Adipocyte (in vitro differentiated cells): ENCODE results near the gene RUSC2.
"Not testable (repeated sequence)": the region's sequence is repeated elsewhere in the genome, so short reads cannot be mapped to it uniquely, and the experiment has no call there.

ENCODE experiments used
- DNase-seq: peaks from one replicate; pipeline ENCODE4 v3.0.0-alpha.2; 2015; ENCODE audit warnings: low read depth
- H3K27me3 ChIP-seq: replicated peaks from 2 replicates; pipeline ENCODE4 v1.7.0; 2013; ENCODE audit warnings: mild to moderate bottlenecking, low read length, moderate library complexity; ENCODE audit not compliant: control insufficient read depth, insufficient read depth
- H3K36me3 ChIP-seq: 2 replicates; pipeline ENCODE4 v1.7.0; 2013; ENCODE audit warnings: low read length, mild to moderate bottlenecking, moderate library complexity; ENCODE audit not compliant: control insufficient read depth, insufficient read depth, severe bottlenecking
- H3K4me1 ChIP-seq: 2 replicates; pipeline ENCODE4 v1.7.0; 2013; ENCODE audit warnings: mild to moderate bottlenecking, low read length, moderate library complexity; ENCODE audit not compliant: control insufficient read depth, insufficient read depth
- H3K4me3 ChIP-seq: 2 replicates; pipeline ENCODE4 v1.7.0; 2013; ENCODE audit warnings: mild to moderate bottlenecking, low read length, moderate library complexity
- H3K9ac ChIP-seq: 2 replicates; pipeline ENCODE4 v1.7.0; 2013; ENCODE audit warnings: mild to moderate bottlenecking, low read length, moderate library complexity
- H3K9me3 ChIP-seq: 2 replicates; pipeline ENCODE4 v1.7.0; 2013; ENCODE audit warnings: mild to moderate bottlenecking, low read length, moderate library complexity; ENCODE audit not compliant: control insufficient read depth

The RUSC2 gene

GRCh38 chr9:35495984-35496383, 6.1 kb downstream of the RUSC2 start:
- H3K36me3 ChIP-seq = peaks cover 17% of the 10 kb centered on the region
- H3K4me3 ChIP-seq = no peak overlapping the region
- H3K9ac ChIP-seq = no peak overlapping the region
- H3K9me3 ChIP-seq = no peaks in the 10 kb centered on the region
- peaks cover 51% of the 10 kb centered on the region for H3K4me1 ChIP-seq
- no peaks in the 10 kb centered on the region for H3K27me3 ChIP-seq
- DNase-seq = no peak

DNA sequence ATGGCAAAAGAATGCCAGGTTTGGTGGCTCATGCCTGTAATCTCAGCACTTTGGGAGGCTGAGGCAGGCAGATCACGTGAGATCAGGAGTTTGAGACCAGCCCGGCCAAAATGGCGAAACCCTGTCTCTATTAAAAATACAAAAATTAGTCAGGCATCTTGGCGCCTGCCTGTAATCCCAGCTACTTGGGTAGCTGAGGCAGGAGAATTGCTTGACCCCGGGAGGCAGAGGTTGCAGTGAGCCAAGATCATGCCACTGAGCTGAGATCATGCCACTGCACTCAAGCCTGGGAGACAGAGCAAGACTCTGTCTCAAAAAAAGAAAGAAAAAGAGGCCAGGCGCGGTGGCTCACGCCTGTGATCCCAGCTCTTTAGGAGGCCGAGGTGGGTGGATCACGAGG, 8.3 kb downstream of the RUSC2 start:
- Histone ChIP-seq H3K36me3 (peaks cover 17% of the 10 kb centered on the region), H3K4me1 (peaks cover 41% of the 10 kb centered on the region)
- not testable (repeated sequence) for DNase-seq, H3K9ac ChIP-seq, H3K4me3 ChIP-seq, H3K9me3 ChIP-seq, H3K27me3 ChIP-seq

DNA sequence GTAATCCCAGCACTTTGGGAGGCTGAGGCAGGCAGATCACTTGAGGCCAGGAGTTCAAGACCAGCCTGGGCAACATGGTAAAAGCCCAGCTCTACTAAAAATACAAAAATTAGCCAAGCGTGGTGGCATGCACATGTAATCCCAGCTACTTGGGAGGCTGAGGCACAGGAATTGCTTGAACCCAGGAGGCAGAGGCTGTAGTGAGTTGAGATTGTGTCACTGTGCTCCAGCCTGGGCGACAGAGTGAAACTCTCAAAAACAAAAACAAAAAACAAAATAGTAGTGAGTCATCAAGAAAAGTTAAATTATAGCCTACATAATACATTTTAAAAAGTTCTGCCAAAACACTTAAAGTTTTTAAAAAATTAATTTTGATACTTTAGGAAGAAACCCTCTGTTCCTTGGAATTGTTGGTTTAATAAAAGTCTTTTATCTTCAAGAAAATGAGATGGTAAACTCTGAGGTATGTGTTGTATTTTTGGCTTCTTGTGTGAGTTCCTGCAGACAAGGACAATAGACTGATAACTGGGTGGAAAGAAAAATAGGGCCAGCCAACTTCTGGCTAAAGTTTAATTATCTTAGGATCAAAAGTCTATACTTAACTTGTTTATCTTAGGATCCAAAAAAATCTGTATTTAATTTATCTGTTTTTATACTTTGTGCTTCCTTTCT, 9.3 kb downstream of the RUSC2 start:
- Histone ChIP-seq H3K4me3 (peak overlapping the region; percentile 3), H3K9me3 (no peaks in the 10 kb centered on the region), H3K36me3 (peaks cover 17% of the 10 kb centered on the region), H3K27me3 (no peaks in the 10 kb centered on the region), H3K9ac (peak overlapping the region; percentile 45), H3K4me1 (peaks cover 41% of the 10 kb centered on the region)
- no peak for DNase-seq

DNA sequence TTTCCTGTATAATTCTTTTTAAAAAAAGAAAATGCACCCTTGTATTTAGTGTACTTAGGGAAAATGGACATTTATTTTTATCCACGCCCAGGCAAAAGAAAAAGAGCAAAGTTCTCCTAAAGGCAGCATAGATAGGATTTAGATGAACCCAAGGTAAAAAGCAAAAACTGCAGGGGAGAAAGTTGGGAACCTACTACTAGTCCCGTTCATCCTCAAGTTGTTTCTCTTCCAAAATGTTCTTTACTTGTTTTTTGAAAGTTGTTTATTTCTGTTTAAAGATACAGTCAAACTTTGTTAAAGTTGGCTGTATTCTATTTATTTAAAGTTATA, 9.8 kb downstream of the RUSC2 start:
- H3K4me3 ChIP-seq = peak overlapping the region; percentile 3
- no peak for DNase-seq
- H3K27me3 ChIP-seq = no peaks in the 10 kb centered on the region
- peaks cover 41% of the 10 kb centered on the region for H3K4me1 ChIP-seq
- H3K9me3 ChIP-seq = no peaks in the 10 kb centered on the region
- H3K9ac ChIP-seq = peak overlapping the region; percentile 45
- peaks cover 17% of the 10 kb centered on the region for H3K36me3 ChIP-seq

DNA sequence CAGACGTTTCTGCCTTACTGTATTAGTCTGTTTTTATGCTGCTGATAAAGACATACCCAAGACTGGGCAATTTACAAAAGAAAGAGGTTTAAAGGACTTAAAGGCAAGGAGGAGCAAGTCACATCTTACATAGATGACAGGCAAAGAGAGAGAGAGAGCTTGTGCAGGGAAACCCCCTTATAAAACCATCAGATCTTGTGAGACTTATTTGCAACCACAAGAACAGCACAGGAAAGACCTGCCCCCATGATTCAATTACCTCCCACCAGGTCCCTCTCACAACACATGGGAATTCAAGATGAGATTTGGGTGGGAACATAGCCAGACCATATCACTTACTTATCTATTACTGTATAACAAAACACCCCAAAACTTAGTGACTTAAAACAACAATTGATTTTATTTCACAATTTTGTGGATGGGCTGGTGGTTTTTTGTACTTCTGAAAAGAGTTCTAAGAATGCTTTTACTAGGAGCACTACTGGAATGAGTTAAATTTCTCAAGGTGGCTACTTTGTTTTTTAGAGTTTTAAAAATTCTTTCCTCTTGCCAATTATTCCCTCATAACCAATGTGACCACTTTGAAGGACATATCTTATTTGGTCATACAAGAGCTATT, 10.3 kb downstream of the RUSC2 start:
- peak overlapping the region; percentile 45 for H3K9ac ChIP-seq
- H3K9me3 ChIP-seq = no peaks in the 10 kb centered on the region
- H3K27me3 ChIP-seq = no peaks in the 10 kb centered on the region
- peaks cover 41% of the 10 kb centered on the region for H3K4me1 ChIP-seq
- peak overlapping the region; percentile 3 for H3K4me3 ChIP-seq
- no peak for DNase-seq
- peaks cover 17% of the 10 kb centered on the region for H3K36me3 ChIP-seq

- H3K36me3 ChIP-seq = peaks cover 8% of the 10 kb centered on the region
- no peak for DNase-seq
- no peak overlapping the region for H3K4me3 ChIP-seq
- H3K27me3 ChIP-seq = no peaks in the 10 kb centered on the region
- peaks cover 41% of the 10 kb centered on the region for H3K4me1 ChIP-seq
- H3K9ac ChIP-seq = no peak overlapping the region
- no peaks in the 10 kb centered on the region for H3K9me3 ChIP-seq
Measured at GRCh38 chr9:35501946-35502345, 12.0 kb downstream of the RUSC2 start.

- Histone ChIP-seq H3K4me3 (no peak overlapping the region), H3K9ac (no peak overlapping the region), H3K27me3 (no peaks in the 10 kb centered on the region), H3K36me3 (peaks cover 15% of the 10 kb centered on the region), H3K9me3 (no peaks in the 10 kb centered on the region), H3K4me1 (peaks cover 21% of the 10 kb centered on the region)
- DNase-seq = no peak
Measured at GRCh38 chr9:35506359-35506758, 16.4 kb downstream of the RUSC2 start.

DNA sequence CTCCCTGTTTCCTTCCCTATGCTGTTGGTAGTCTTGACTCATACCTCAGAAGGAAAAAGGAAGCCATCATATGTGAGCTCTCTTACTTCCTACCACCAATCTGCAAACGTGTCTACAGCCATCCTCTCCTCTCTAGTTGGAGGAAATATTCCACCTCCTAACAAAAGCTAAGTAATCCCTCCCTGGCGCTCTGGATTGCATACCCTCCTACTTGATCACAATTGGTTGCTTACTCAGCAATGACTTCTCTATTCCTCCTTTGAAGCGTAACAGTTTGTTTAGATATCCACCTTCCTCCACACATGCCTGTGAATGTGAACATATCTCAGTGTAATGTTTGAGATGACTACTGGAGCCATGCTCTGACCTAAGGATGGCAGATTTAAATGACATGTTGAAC, 18.2 kb downstream of the RUSC2 start:
- H3K4me3 ChIP-seq = no peak overlapping the region
- H3K9ac ChIP-seq = no peak overlapping the region
- peaks cover 15% of the 10 kb centered on the region for H3K36me3 ChIP-seq
- peaks cover 28% of the 10 kb centered on the region for H3K4me1 ChIP-seq
- DNase-seq = no peak
- no peaks in the 10 kb centered on the region for H3K9me3 ChIP-seq
- H3K27me3 ChIP-seq = no peaks in the 10 kb centered on the region

- Histone ChIP-seq H3K4me1 (peaks cover 31% of the 10 kb centered on the region), H3K9ac (peak overlapping the region; percentile 85), H3K27me3 (no peaks in the 10 kb centered on the region), H3K36me3 (peaks cover 15% of the 10 kb centered on the region), H3K9me3 (no peaks in the 10 kb centered on the region), H3K4me3 (peak overlapping the region; percentile 53)
- DNase-seq = no peak
Measured at GRCh38 chr9:35510383-35510753, 20.5 kb downstream of the RUSC2 start.

DNA sequence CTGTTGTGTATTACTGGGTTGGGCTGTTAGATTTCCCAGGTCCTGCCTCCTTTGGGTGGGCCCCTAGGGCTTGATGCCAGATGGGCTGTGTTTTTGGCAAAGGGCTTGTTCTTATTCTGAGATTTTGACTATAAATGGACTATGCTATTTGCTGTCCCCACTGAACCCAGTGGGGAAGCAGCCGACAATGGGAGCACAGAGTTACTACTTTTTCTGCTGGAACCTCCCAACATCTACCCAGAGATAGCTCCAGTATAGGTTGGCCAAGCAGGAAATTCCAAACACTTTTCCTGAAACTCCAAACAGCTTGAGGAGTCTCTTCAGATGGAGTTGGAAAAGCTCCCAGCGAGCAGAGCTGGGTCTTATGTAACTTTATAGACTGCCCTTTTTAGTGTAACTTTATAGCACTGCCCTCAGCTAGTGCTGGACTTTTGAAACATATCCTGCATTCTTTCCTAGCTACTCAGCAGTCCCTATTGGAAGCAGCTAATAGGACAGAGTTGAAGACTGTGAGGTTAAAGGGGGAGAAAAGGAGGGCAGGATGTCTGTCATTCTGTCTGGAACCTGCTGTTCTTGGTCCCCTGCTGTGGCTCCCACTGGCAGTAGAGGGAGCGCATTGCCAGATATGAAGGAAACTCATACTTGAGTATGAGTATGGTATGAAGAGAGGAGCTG, 21.0 kb downstream of the RUSC2 start:
- peak overlapping the region; percentile 53 for H3K4me3 ChIP-seq
- H3K36me3 ChIP-seq = peaks cover 15% of the 10 kb centered on the region
- H3K27me3 ChIP-seq = no peaks in the 10 kb centered on the region
- peaks cover 31% of the 10 kb centered on the region for H3K4me1 ChIP-seq
- peak overlapping the region; percentile 85 for H3K9ac ChIP-seq
- peak; percentile 92 for DNase-seq
- no peaks in the 10 kb centered on the region for H3K9me3 ChIP-seq

GRCh38 chr9:35511453-35511852, 21.5 kb downstream of the RUSC2 start:
- Histone ChIP-seq H3K27me3 (no peaks in the 10 kb centered on the region), H3K4me3 (peak overlapping the region; percentile 45), H3K36me3 (peaks cover 15% of the 10 kb centered on the region), H3K9ac (peak overlapping the region; percentile 67), H3K4me1 (peaks cover 37% of the 10 kb centered on the region), H3K9me3 (no peaks in the 10 kb centered on the region)
- DNase-seq = no peak
